Frontal cortex (tissue), 4 donors: Measurements from ENCODE around the gene SLC49A4. TPM values are rescaled to one million over a fixed set of nuclear protein-coding genes. Genes with fewer than 3 reads are reported as not detected.

ENCODE experiments used
- DNase-seq, 2 donors: peaks; one replicate each; pipeline ENCODE4 v3.0.0; 2012; ENCODE audit warnings: low spot score in 2 of 2
- FAIRE-seq: peaks from 2 replicates; lab custom pipeline; 2012; peaks lifted over from hg19 to GRCh38; lab: Jason Lieb, UNC
- total RNA-seq: library from RNA; depleted of rRNA; stranded (reverse); fragments of >200 nt; gene quantifications from one replicate; pipeline ENCODE4 v1.2.3, GENCODE V29; 2014
- donor health status: control.
- donor health status: control.
- donor health status: control.

Gene SLC49A4
- total RNA-seq, 1 donor from 2014 or later, result 20.0 TPM

- DNase-seq (no peak), FAIRE-seq (no peak)
These were observed 128.7 kb downstream of the SLC49A4 start for GRCh38 chr3:122923611-122924010.

GRCh38 chr3:122924056-122924455 is 129.2 kb downstream of the SLC49A4 start:
- DNase-seq (no peak), FAIRE-seq (no peak)

- DNase-seq (no peak), FAIRE-seq (no peak)
These were observed 130.9 kb downstream of the SLC49A4 start for GRCh38 chr3:122925756-122926155.

GRCh38 chr3:122926322-122926721 is 131.5 kb downstream of the SLC49A4 start:
- FAIRE-seq, result no peak

GRCh38 chr3:122926811-122927210 is 131.9 kb downstream of the SLC49A4 start:
- DNase-seq, result no peak
- FAIRE-seq, result no peak

More at GRCh38 chr3:122926322-122926721, 131.5 kb downstream of the SLC49A4 start:
- DNase-seq, result no peak

- no peak for DNase-seq
These were observed 132.9 kb downstream of the SLC49A4 start for GRCh38 chr3:122927726-122928125.

GRCh38 chr3:122928396-122929187 is 133.7 kb downstream of the SLC49A4 start:
- FAIRE-seq, result no peak
- DNase-seq, result no peak

More at GRCh38 chr3:122927726-122928125, 132.9 kb downstream of the SLC49A4 start:
- no peak for FAIRE-seq

GRCh38 chr3:122929188-122930062 is 134.6 kb downstream of the SLC49A4 start:
- no peak for FAIRE-seq
- no peak for DNase-seq

- no peak for FAIRE-seq
- DNase-seq, result no peak
These were observed 135.5 kb downstream of the SLC49A4 start for GRCh38 chr3:122930063-122930997.

Other genes starting within 250 kb of the SLC49A4 start
- 4.1 TPM for gene PARP9, start 230.8 kb upstream of the SLC49A4 start, total RNA-seq
- gene DTX3L, start 230.7 kb upstream of the SLC49A4 start, total RNA-seq, result 2.4 TPM
- not detected for gene PARP15, start 217.4 kb upstream of the SLC49A4 start, total RNA-seq
- gene PARP14, start 114.2 kb upstream of the SLC49A4 start, total RNA-seq, result 7.3 TPM
- gene HSPBAP1, start 1.2 kb upstream of the SLC49A4 start, total RNA-seq, result 9.4 TPM
- gene SEMA5B, start 232.7 kb downstream of the SLC49A4 start, total RNA-seq, result 9.0 TPM